ENCODE measurements around the gene PTPN4. TPM values are rescaled to one million over a fixed set of nuclear protein-coding genes. Genes with fewer than 3 reads are reported as not detected.
A peak's percentile ranks its signal among the peaks of the same experiment; 100 is the strongest.

Gene PTPN4
- total and polyA plus RNA-seq, 2 of the 13 experiments (the other 11 are each of a cell fraction or from before 2014, with no cell fraction given), result 20.3 to 34.6 TPM

DNA sequence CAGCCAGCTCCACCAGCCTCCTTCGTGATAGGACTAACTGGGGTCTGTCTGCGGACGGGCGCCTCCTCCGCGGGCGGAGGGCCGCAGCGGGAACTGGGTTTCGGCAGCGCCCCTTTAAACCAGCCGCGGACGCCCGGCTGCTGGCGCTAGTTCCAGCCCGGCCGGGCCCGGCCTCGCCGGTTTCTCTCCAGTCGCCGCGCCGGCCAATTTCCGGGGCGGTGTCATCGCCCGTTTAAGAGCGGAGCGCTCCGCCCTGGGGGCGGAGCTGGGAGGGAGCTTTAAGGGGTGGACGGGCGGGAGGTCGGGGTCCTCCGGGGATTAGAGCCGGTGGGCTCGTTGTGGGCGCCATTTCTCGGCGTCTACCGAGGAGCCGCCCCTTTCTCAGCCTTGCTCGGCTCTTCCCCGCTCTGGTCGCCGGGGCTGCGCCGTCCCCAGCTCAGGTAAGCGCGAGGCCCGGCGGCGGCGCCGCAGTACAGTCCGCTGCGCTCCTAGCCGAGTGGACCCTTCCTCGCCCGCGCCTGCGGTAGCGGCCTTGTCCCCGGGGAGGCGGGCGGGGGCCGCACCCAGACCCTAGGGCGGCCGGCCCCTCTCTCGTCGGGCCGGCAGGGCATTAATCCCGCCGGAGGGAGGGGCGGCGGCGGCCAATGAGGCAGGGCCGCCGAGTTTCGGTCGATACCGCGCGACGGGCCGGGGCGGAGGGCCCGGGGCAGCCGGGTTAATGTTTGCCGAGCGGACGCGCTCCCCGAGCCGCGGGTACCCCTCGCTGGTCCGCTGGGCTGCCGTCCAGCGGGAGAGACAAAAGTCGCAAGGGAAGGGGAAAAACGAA is 253.3 kb downstream of the PTPN4 start, which contains the start of gene EPB41L5 (continued):
- TF ChIP-seq, protein P1, sequence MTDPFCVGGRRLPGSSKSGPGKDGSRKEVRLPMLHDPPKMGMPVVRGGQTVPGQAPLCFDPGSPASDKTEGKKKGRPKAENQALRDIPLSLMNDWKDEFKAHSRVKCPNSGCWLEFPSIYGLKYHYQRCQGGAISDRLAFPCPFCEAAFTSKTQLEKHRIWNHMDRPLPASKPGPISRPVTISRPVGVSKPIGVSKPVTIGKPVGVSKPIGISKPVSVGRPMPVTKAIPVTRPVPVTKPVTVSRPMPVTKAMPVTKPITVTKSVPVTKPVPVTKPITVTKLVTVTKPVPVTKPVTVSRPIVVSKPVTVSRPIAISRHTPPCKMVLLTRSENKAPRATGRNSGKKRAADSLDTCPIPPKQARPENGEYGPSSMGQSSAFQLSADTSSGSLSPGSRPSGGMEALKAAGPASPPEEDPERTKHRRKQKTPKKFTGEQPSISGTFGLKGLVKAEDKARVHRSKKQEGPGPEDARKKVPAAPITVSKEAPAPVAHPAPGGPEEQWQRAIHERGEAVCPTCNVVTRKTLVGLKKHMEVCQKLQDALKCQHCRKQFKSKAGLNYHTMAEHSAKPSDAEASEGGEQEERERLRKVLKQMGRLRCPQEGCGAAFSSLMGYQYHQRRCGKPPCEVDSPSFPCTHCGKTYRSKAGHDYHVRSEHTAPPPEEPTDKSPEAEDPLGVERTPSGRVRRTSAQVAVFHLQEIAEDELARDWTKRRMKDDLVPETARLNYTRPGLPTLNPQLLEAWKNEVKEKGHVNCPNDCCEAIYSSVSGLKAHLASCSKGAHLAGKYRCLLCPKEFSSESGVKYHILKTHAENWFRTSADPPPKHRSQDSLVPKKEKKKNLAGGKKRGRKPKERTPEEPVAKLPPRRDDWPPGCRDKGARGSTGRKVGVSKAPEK (CRISPR knock-in tag; IDR thresholded peaks at IDR 0.05; ENCODE audit: borderline replicate concordance), result peak; percentile 7; the same call in 1 of the 2 replicates
- TF ChIP-seq GATA4 (IDR thresholded peaks at IDR 0.05; ENCODE audit: borderline replicate concordance, low read depth) (peak; percentile 72; the same call in 1 of the 2 replicates), NFE2L2 (IDR thresholded peaks at IDR 0.05; ENCODE audit: low read length) (no peak), KDM4B (CRISPR knock-in tag; IDR thresholded peaks at IDR 0.05) (peak; percentile 39; the same call in 1 of the 2 replicates), KLF13 (CRISPR knock-in tag; IDR thresholded peaks at IDR 0.05) (peak; percentile 92; the same call in 1 of the 2 replicates), CEBPG (CRISPR knock-in tag; IDR thresholded peaks at IDR 0.05) (0 out of 2 replicates have a peak, but pooled peaks have one; percentile 2), ELF1 (CRISPR knock-in tag; IDR thresholded peaks at IDR 0.05) (peak; percentile 87), ZNF383 (CRISPR knock-in tag; IDR thresholded peaks at IDR 0.05; ENCODE audit: borderline replicate concordance) (no peak), ZNF468 (CRISPR knock-in tag; IDR thresholded peaks at IDR 0.05) (0 out of 2 replicates have a peak, but pooled peaks have one; percentile 86), ZNF772 (CRISPR knock-in tag; IDR thresholded peaks at IDR 0.05) (peak; percentile 91; the same call in 1 of the 2 replicates), ZNF7 (CRISPR knock-in tag; IDR thresholded peaks at IDR 0.05) (no peak), TGIF2 (CRISPR knock-in tag; IDR thresholded peaks at IDR 0.05) (no peak), REXO4 (CRISPR knock-in tag; IDR thresholded peaks at IDR 0.05; ENCODE audit: borderline replicate concordance) (no peak), ZNF331 (CRISPR knock-in tag; IDR thresholded peaks at IDR 0.05) (peak; percentile 75; the same call in 1 of the 2 replicates), ZNF382 (CRISPR knock-in tag; IDR thresholded peaks at IDR 0.05; ENCODE audit: borderline replicate concordance) (no peak)
- TF ChIP-seq, protein P2, sequence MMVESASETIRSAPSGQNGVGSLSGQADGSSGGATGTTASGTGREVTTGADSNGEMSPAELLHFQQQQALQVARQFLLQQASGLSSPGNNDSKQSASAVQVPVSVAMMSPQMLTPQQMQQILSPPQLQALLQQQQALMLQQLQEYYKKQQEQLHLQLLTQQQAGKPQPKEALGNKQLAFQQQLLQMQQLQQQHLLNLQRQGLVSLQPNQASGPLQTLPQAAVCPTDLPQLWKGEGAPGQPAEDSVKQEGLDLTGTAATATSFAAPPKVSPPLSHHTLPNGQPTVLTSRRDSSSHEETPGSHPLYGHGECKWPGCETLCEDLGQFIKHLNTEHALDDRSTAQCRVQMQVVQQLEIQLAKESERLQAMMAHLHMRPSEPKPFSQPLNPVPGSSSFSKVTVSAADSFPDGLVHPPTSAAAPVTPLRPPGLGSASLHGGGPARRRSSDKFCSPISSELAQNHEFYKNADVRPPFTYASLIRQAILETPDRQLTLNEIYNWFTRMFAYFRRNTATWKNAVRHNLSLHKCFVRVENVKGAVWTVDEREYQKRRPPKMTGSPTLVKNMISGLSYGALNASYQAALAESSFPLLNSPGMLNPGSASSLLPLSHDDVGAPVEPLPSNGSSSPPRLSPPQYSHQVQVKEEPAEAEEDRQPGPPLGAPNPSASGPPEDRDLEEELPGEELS (CRISPR knock-in tag; IDR thresholded peaks at IDR 0.05), result peak; percentile 63
- TF ChIP-seq, protein P3, sequence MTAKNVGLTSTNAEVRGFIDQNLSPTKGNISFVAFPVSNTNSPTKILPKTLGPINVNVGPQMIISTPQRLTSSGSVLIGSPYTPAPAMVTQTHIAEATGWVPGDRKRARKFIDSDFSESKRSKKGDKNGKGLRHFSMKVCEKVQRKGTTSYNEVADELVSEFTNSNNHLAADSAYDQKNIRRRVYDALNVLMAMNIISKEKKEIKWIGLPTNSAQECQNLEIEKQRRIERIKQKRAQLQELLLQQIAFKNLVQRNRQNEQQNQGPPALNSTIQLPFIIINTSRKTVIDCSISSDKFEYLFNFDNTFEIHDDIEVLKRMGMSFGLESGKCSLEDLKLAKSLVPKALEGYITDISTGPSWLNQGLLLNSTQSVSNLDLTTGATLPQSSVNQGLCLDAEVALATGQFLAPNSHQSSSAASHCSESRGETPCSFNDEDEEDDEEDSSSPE (CRISPR knock-in tag; IDR thresholded peaks at IDR 0.05), result peak; percentile 61
- TF ChIP-seq, protein P4, sequence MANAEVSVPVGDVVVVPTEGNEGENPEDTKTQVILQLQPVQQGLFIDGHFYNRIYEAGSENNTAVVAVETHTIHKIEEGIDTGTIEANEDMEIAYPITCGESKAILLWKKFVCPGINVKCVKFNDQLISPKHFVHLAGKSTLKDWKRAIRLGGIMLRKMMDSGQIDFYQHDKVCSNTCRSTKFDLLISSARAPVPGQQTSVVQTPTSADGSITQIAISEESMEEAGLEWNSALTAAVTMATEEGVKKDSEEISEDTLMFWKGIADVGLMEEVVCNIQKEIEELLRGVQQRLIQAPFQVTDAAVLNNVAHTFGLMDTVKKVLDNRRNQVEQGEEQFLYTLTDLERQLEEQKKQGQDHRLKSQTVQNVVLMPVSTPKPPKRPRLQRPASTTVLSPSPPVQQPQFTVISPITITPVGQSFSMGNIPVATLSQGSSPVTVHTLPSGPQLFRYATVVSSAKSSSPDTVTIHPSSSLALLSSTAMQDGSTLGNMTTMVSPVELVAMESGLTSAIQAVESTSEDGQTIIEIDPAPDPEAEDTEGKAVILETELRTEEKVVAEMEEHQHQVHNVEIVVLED (CRISPR knock-in tag; IDR thresholded peaks at IDR 0.05; ENCODE audit: borderline replicate concordance), result peak; percentile 71; the same call in 1 of the 2 replicates
- TF ChIP-seq, protein P5, sequence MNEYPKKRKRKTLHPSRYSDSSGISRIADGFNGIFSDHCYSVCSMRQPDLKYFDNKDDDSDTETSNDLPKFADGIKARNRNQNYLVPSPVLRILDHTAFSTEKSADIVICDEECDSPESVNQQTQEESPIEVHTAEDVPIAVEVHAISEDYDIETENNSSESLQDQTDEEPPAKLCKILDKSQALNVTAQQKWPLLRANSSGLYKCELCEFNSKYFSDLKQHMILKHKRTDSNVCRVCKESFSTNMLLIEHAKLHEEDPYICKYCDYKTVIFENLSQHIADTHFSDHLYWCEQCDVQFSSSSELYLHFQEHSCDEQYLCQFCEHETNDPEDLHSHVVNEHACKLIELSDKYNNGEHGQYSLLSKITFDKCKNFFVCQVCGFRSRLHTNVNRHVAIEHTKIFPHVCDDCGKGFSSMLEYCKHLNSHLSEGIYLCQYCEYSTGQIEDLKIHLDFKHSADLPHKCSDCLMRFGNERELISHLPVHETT (CRISPR knock-in tag; conservative IDR thresholded peaks at IDR 0.05), result peak; percentile 85
- TF ChIP-seq, protein P6, sequence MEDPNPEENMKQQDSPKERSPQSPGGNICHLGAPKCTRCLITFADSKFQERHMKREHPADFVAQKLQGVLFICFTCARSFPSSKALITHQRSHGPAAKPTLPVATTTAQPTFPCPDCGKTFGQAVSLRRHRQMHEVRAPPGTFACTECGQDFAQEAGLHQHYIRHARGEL (CRISPR knock-in tag; IDR thresholded peaks at IDR 0.05), result peak; percentile 18; the same call in 1 of the 2 replicates

All from HepG2 (cell line).